GM19328 (cell line): ENCODE results near the gene CD2.

Experiments
- ATAC-seq: cut with Tn5 transposase; IDR thresholded peaks from one replicate; pipeline ENCODE4 v1.9.1; 2021; ENCODE audit warnings: mild to moderate bottlenecking, moderate library complexity; ENCODE audit not compliant: unreplicated experiment

The CD2 gene

GRCh38 chr1:116754198-116754977, at the start of gene CD2:
TSS of gene CD2 (plus strand) at chr1:116754430. CDS start at chr1:116754493, 63 bp downstream.
- ATAC-seq: no peak

GRCh38 chr1:116706123-116706522, 48.1 kb upstream of the CD2 start:
- no peak for ATAC-seq

- no peak for ATAC-seq
Measured at GRCh38 chr1:116706841-116707240, 47.4 kb upstream of the CD2 start.

GRCh38 chr1:116708255-116708900, 45.9 kb upstream of the CD2 start:
- no peak for ATAC-seq

- ATAC-seq: no peak
Measured at GRCh38 chr1:116709666-116710167, 44.5 kb upstream of the CD2 start.

GRCh38 chr1:116710420-116711262, 43.6 kb upstream of the CD2 start:
- ATAC-seq: no peak

- ATAC-seq: no peak
Measured at GRCh38 chr1:116711263-116711840, 42.9 kb upstream of the CD2 start.

GRCh38 chr1:116712510-116712909, 41.7 kb upstream of the CD2 start:
- ATAC-seq: no peak

- no peak for ATAC-seq
Measured at GRCh38 chr1:116713474-116713873, 40.8 kb upstream of the CD2 start.

GRCh38 chr1:116716391-116716790, 37.8 kb upstream of the CD2 start:
- ATAC-seq: no peak

GRCh38 chr1:116717318-116717717, 36.9 kb upstream of the CD2 start:
- no peak for ATAC-seq

GRCh38 chr1:116720364-116721038, 33.7 kb upstream of the CD2 start:
- ATAC-seq: no peak

GRCh38 chr1:116721039-116721405, 33.2 kb upstream of the CD2 start:
- ATAC-seq: no peak

GRCh38 chr1:116721451-116722007, 32.7 kb upstream of the CD2 start:
- ATAC-seq: no peak

GRCh38 chr1:116722016-116722838, 32.0 kb upstream of the CD2 start:
- no peak for ATAC-seq

- no peak for ATAC-seq
Measured at GRCh38 chr1:116724765-116725375, 29.4 kb upstream of the CD2 start.

GRCh38 chr1:116725798-116726197, 28.4 kb upstream of the CD2 start:
- ATAC-seq: no peak

GRCh38 chr1:116726872-116727820, 27.1 kb upstream of the CD2 start:
- no peak for ATAC-seq
